Esophagus (tissue), 2 donors: Measurements from ENCODE around the gene EFCAB6. TPM values are rescaled to one million over a fixed set of nuclear protein-coding genes. Genes with fewer than 3 reads are reported as not detected.

Source experiments
- H3K27ac ChIP-seq, 2 donors: one replicate each; pipeline ENCODE4 v1.5.1; 2013; ENCODE audit warnings: low read depth in 2 of 2, mild to moderate bottlenecking in 2 of 2, inconsistent platforms in 1 of 2, low read length in 1 of 2, moderate library complexity in 1 of 2
- H3K27me3 ChIP-seq, 2 donors: one replicate each; pipeline ENCODE4 v1.6.1; 2013; ENCODE audit warnings: low read length in 2 of 2, control low read depth in 1 of 2, mild to moderate bottlenecking in 1 of 2; ENCODE audit not compliant: insufficient read depth in 2 of 2, control insufficient read depth in 1 of 2
- H3K36me3 ChIP-seq, 2 donors: one replicate each; pipeline ENCODE4 v1.6.1; 2013; ENCODE audit warnings: low read length in 1 of 2; ENCODE audit not compliant: control insufficient read depth in 2 of 2, insufficient read depth in 2 of 2
- H3K4me1 ChIP-seq, 2 donors: one replicate each; pipeline ENCODE4 v1.6.1; 2013; ENCODE audit warnings: low read length in 1 of 2; ENCODE audit not compliant: control insufficient read depth in 2 of 2, insufficient read depth in 2 of 2
- H3K4me3 ChIP-seq, 2 donors: one replicate each; pipeline ENCODE4 v1.5.1; 2013; ENCODE audit warnings: low read length in 2 of 2, mild to moderate bottlenecking in 2 of 2, low read depth in 1 of 2, moderate library complexity in 1 of 2
- H3K9me3 ChIP-seq, 2 donors: one replicate each; pipeline ENCODE4 v1.6.1; 2013; ENCODE audit warnings: mild to moderate bottlenecking in 2 of 2, low read depth in 1 of 2, low read length in 1 of 2, moderate library complexity in 1 of 2; ENCODE audit not compliant: control insufficient read depth in 2 of 2, insufficient read depth in 1 of 2
- WGBS, 2 donors: extraction: QIAGEN DNeasy Blood & Tissue Kit; methylation state at CpG; one replicate each; pipeline ENCODE4 v1.1.7; 2013; 5-methylcytosine and 5-hydroxymethylcytosine counted together
- polyA plus RNA-seq, 2 donors: library from polyadenylated mRNA; stranded (reverse); fragments of 200-250 nt; gene quantifications; one replicate each; pipeline ENCODE4 v1.2.3, GENCODE V29; 2013
- donor health status: healthy with polysubstance abuse.
- donor health status: Bipolar disorder and iron deficiency.

Gene EFCAB6
- polyA plus RNA-seq, 2 donors, result 0.24 to 0.29 TPM

GRCh38 chr22:43569111-43569510, 243.0 kb downstream of the EFCAB6 start:
- H3K4me3 ChIP-seq, result no peak overlapping the region
- H3K27me3 ChIP-seq, result no peaks in the 10 kb centered on the region
- H3K36me3 ChIP-seq, result no peaks in the 10 kb centered on the region
- H3K4me1 ChIP-seq, result no peaks in the 10 kb centered on the region
- H3K9me3 ChIP-seq, result no peaks in the 10 kb centered on the region
- WGBS, 2 donors, result 85 to 88% methylated on average over 6 of the region's 6 CpGs
- no peak overlapping the region for H3K27ac ChIP-seq

- Histone ChIP-seq H3K27me3 (no peaks in the 10 kb centered on the region), H3K27ac (no peak overlapping the region), H3K9me3 (no peaks in the 10 kb centered on the region), H3K4me1 (peaks cover 2 to 3% of the 10 kb centered on the region in 2 donors), H3K36me3 (no peaks in the 10 kb centered on the region), H3K4me3 (no peak overlapping the region)
- 67 to 73% methylated on average over 8 of the region's 8 CpGs for WGBS, 2 donors
Measured at GRCh38 chr22:43567691-43568324, 244.3 kb downstream of the EFCAB6 start.

GRCh38 chr22:43566561-43567332, 245.4 kb downstream of the EFCAB6 start:
- Histone ChIP-seq H3K4me3 (no peak overlapping the region), H3K27ac (no peak overlapping the region), H3K9me3 (no peaks in the 10 kb centered on the region), H3K4me1 (peaks cover 2 to 3% of the 10 kb centered on the region in 2 donors), H3K36me3 (no peaks in the 10 kb centered on the region), H3K27me3 (no peaks in the 10 kb centered on the region)
- WGBS, 2 donors, result 83 to 84% methylated on average over 9 of the region's 9 CpGs

GRCh38 chr22:43566021-43566420, 246.1 kb downstream of the EFCAB6 start:
- WGBS, 2 donors, result 40 to 57% methylated on average over 9 of the region's 9 CpGs
- H3K27ac ChIP-seq, result no peak overlapping the region
- no peaks in the 10 kb centered on the region for H3K9me3 ChIP-seq
- H3K4me3 ChIP-seq, result no peak overlapping the region
- no peaks in the 10 kb centered on the region for H3K36me3 ChIP-seq
- no peaks in the 10 kb centered on the region for H3K27me3 ChIP-seq
- H3K4me1 ChIP-seq, result peaks cover 2 to 3% of the 10 kb centered on the region in 2 donors

GRCh38 chr22:43564859-43565258, 247.2 kb downstream of the EFCAB6 start:
- 89 to 95% methylated on average over 6 of the region's 6 CpGs for WGBS, 2 donors
- no peaks in the 10 kb centered on the region for H3K36me3 ChIP-seq
- no peaks in the 10 kb centered on the region for H3K9me3 ChIP-seq
- H3K4me3 ChIP-seq, result no peak overlapping the region
- peaks cover 2 to 3% of the 10 kb centered on the region in 2 donors for H3K4me1 ChIP-seq
- no peak overlapping the region for H3K27ac ChIP-seq
- H3K27me3 ChIP-seq, result no peaks in the 10 kb centered on the region

- H3K27me3 ChIP-seq, result no peaks in the 10 kb centered on the region
- no peak overlapping the region for H3K4me3 ChIP-seq
- WGBS, 2 donors, result 74 to 78% methylated on average over 8 of the region's 8 CpGs
- no peaks in the 10 kb centered on the region for H3K9me3 ChIP-seq
- H3K36me3 ChIP-seq, result no peaks in the 10 kb centered on the region
- H3K27ac ChIP-seq, result peak overlapping the region in 1 of 2 donors; percentile 27
- peaks cover 2 to 3% of the 10 kb centered on the region in 2 donors for H3K4me1 ChIP-seq
Measured at GRCh38 chr22:43563571-43563970, 248.5 kb downstream of the EFCAB6 start.

GRCh38 chr22:43562843-43563242, 249.3 kb downstream of the EFCAB6 start:
- no peak overlapping the region for H3K4me3 ChIP-seq
- peaks cover 2 to 3% of the 10 kb centered on the region in 2 donors for H3K4me1 ChIP-seq
- H3K27ac ChIP-seq, result peak overlapping the region in 1 of 2 donors; percentile 7
- H3K27me3 ChIP-seq, result no peaks in the 10 kb centered on the region
- 47 to 61% methylated on average over 12 to 13 of the region's 13 CpGs for WGBS, 2 donors
- no peaks in the 10 kb centered on the region for H3K36me3 ChIP-seq
- H3K9me3 ChIP-seq, result no peaks in the 10 kb centered on the region

GRCh38 chr22:43561415-43562178, 250.5 kb downstream of the EFCAB6 start:
- Histone ChIP-seq H3K27ac (no peak overlapping the region), H3K4me1 (peaks cover 2 to 3% of the 10 kb centered on the region in 2 donors), H3K4me3 (no peak overlapping the region), H3K36me3 (no peaks in the 10 kb centered on the region), H3K27me3 (no peaks in the 10 kb centered on the region), H3K9me3 (no peaks in the 10 kb centered on the region)
- 70 to 72% methylated on average over 22 of the region's 22 CpGs for WGBS, 2 donors

- no peaks in the 10 kb centered on the region for H3K27me3 ChIP-seq
- no peak overlapping the region for H3K4me3 ChIP-seq
- H3K9me3 ChIP-seq, result no peaks in the 10 kb centered on the region
- H3K36me3 ChIP-seq, result no peaks in the 10 kb centered on the region
- whole genome bisulfite sequencing, 2 donors, result 70 to 82% methylated on average over 18 of the region's 18 CpGs
- H3K4me1 ChIP-seq, result peaks cover 2 to 3% of the 10 kb centered on the region in 2 donors
- H3K27ac ChIP-seq, result no peak overlapping the region
Measured at GRCh38 chr22:43560651-43561050, 251.5 kb downstream of the EFCAB6 start.
